ENCODE data around the gene ELMOD2. TPM values are rescaled to one million over a fixed set of nuclear protein-coding genes. Genes with fewer than 3 reads are reported as not detected.
A peak's percentile ranks its signal among the peaks of the same experiment; 100 is the strongest.

The ELMOD2 gene
- total and polyA plus RNA-seq, 4 donors: 7.9 to 25.7 (median 19.9) TPM

DNA sequence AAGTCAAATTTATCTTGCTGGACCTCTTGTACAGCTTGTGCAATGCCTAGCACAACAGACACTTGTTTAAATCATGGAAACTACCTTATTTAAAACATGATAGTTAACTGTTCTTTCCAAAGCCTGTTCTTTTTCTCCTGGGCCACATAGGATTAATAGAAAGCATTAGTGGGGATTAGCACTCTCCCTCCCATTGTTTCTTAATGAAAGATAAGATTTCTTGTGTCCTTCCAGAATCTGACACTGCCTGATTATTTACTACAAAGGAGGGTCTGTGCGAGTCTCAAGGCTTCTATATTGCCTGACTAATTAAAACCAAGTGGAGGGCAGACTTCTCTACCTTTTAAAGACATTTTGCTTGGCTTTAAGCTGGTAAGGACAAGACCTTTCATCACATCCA lies 8.5 kb upstream of the ELMOD2 start:
- no peaks in the 10 kb centered on the region for H3K36me3 ChIP-seq (ENCODE audit: control insufficient read depth in 1 of 2, insufficient read depth in 2 of 2, low read length in 1 of 2)
- no peaks in the 10 kb centered on the region for H3K27me3 ChIP-seq (ENCODE audit: control insufficient read depth in 1 of 2, insufficient read depth in 2 of 2, low read length in 1 of 2)
- no peak for DNase-seq
- 49 to 52% methylated on average over 1 of the region's 1 CpG for WGBS, 2 donors
- H3K4me3 ChIP-seq (ENCODE audit: low read length in 2 of 2): no peak overlapping the region
- no peaks in the 10 kb centered on the region for H3K9me3 ChIP-seq (ENCODE audit: control insufficient read depth, low read length)
- no peak for ATAC-seq (ENCODE audit: low FRiP score)
- H3K27ac ChIP-seq (ENCODE audit: low read depth in 1 of 2, low read length in 2 of 2): no peak overlapping the region
- intact Hi-C loops (cut with DNase I): no loop called here
- H3K4me1 ChIP-seq (ENCODE audit: control insufficient read depth in 1 of 2, insufficient read depth in 2 of 2, low read length in 2 of 2): no peaks in the 10 kb centered on the region

GRCh38 chr4:140523370-140523856 lies 555 bp upstream of the ELMOD2 start:
- H3K27ac ChIP-seq (ENCODE audit: low read depth in 1 of 2, low read length in 2 of 2): no peak overlapping the region
- 4% methylated on average over 8 of the region's 8 CpGs for WGBS, 2 donors
- H3K9me3 ChIP-seq (ENCODE audit: control insufficient read depth, low read length): no peaks in the 10 kb centered on the region

DNA sequence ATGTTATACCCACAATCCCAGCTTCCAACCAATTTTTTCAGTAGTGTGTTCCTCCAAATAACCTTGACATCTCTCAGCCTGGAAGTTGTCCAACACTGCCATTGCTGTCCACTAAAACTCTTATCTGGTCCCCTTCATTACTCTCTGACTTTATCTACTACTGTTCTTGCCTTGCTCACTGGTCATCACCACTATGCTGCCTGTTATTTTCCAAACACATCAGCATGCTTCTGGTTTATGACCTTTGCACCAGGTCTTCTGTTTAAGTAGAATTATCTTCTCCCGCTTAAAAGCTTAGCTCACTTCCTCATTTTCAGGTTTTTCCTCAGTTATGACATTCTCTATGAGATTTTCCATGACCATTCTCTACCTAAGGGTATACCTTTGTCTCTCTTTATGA lies 5.5 kb downstream of the ELMOD2 start:
- intact Hi-C loops (cut with DNase I): loop anchor here (10.0 kb wide), 1 partner anchor 325 kb away; no protein-coding TSS in a partner anchor
- DNase-seq (no peak), ATAC-seq (ENCODE audit: low FRiP score) (no peak)
- no peak overlapping the region for H3K27ac ChIP-seq (ENCODE audit: low read depth in 1 of 2, low read length in 2 of 2)
- no peaks in the 10 kb centered on the region for H3K4me1 ChIP-seq (ENCODE audit: control insufficient read depth in 1 of 2, insufficient read depth in 2 of 2, low read length in 2 of 2)
- H3K9me3 ChIP-seq (ENCODE audit: control insufficient read depth, low read length): no peaks in the 10 kb centered on the region
- H3K36me3 ChIP-seq (ENCODE audit: control insufficient read depth in 1 of 2, insufficient read depth in 2 of 2, low read length in 1 of 2): no peaks in the 10 kb centered on the region
- no peaks in the 10 kb centered on the region for H3K27me3 ChIP-seq (ENCODE audit: control insufficient read depth in 1 of 2, insufficient read depth in 2 of 2, low read length in 1 of 2)
- WGBS, 2 donors: 88 to 94% methylated on average over 1 of the region's 1 CpG
- H3K4me3 ChIP-seq (ENCODE audit: low read length in 2 of 2): no peak overlapping the region

More at GRCh38 chr4:140523370-140523856, 555 bp upstream of the ELMOD2 start:
- DNase-seq: no peak
- Histone ChIP-seq H3K36me3 (ENCODE audit: control insufficient read depth in 1 of 2, insufficient read depth in 2 of 2, low read length in 1 of 2) (no peaks in the 10 kb centered on the region), H3K4me1 (ENCODE audit: control insufficient read depth in 1 of 2, insufficient read depth in 2 of 2, low read length in 2 of 2) (no peaks in the 10 kb centered on the region), H3K27me3 (ENCODE audit: control insufficient read depth in 1 of 2, insufficient read depth in 2 of 2, low read length in 1 of 2) (no peaks in the 10 kb centered on the region), H3K4me3 (ENCODE audit: low read length in 2 of 2) (peak overlapping the region in 1 of 2 donors; percentile 77)
- intact Hi-C loops (cut with DNase I): loop anchor here (5.0 to 10.0 kb wide), 2 partner anchors 151 to 331 kb away; partner anchors contain the start of gene SCOC (in 2 of the 2)
- ATAC-seq (ENCODE audit: low FRiP score): no peak

GRCh38 chr4:140533951-140534480 lies 10.0 kb downstream of the ELMOD2 start:
- intact Hi-C loops (cut with DNase I): no loop called here
- Histone ChIP-seq H3K36me3 (ENCODE audit: control insufficient read depth in 1 of 2, insufficient read depth in 2 of 2, low read length in 1 of 2) (peaks cover 0 to 2% of the 10 kb centered on the region in 2 donors), H3K27ac (ENCODE audit: low read depth in 1 of 2, low read length in 2 of 2) (no peak overlapping the region), H3K4me3 (ENCODE audit: low read length in 2 of 2) (no peak overlapping the region), H3K4me1 (ENCODE audit: control insufficient read depth in 1 of 2, insufficient read depth in 2 of 2, low read length in 2 of 2) (no peaks in the 10 kb centered on the region), H3K9me3 (ENCODE audit: control insufficient read depth, low read length) (no peaks in the 10 kb centered on the region), H3K27me3 (ENCODE audit: control insufficient read depth in 1 of 2, insufficient read depth in 2 of 2, low read length in 1 of 2) (no peaks in the 10 kb centered on the region)
- ATAC-seq (ENCODE audit: low FRiP score): no peak
- no peak for DNase-seq
- 73 to 79% methylated on average over 4 of the region's 4 CpGs for WGBS, 2 donors

GRCh38 chr4:140556372-140557085 lies 32.6 kb downstream of the ELMOD2 start:
- H3K4me1 ChIP-seq (ENCODE audit: control insufficient read depth in 1 of 2, insufficient read depth in 2 of 2, low read length in 2 of 2): no peaks in the 10 kb centered on the region
- 89 to 90% methylated on average over 6 of the region's 6 CpGs for WGBS, 2 donors
- intact Hi-C loops (cut with DNase I): no loop called here

DNA sequence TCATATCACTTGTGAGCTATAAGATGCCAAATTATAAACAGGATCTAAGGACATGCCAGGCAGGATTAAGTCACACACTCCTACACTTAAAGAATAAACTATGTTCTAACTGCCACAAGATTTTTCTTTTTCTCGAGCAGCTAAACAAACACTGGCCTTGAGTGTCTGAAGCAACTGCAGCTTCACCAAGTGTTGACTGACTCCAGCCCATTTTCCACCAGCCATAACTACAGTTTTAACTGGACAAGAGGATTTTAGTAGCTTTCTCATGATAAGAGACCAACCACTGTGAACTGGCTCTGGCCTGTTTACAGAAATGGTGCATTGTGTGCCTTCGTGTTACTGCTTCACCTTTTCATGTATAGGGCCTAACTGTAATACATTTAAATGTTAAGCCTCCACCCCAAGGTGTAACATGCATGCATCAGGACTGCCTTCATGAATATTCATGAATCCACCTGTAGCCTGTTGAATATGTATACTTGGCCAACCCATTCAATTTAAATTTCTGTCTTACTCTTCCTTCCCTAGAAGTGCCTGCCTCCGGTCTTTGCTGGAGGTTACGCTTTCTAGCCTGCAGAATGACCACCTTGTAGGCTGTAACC lies 34.0 kb downstream of the ELMOD2 start:
- H3K4me1 ChIP-seq (ENCODE audit: control insufficient read depth in 1 of 2, insufficient read depth in 2 of 2, low read length in 2 of 2): no peaks in the 10 kb centered on the region
- intact Hi-C loops (cut with DNase I): no loop called here
- H3K36me3 ChIP-seq (ENCODE audit: control insufficient read depth in 1 of 2, insufficient read depth in 2 of 2, low read length in 1 of 2): no peaks in the 10 kb centered on the region
- DNase-seq (no peak), ATAC-seq (ENCODE audit: low FRiP score) (no peak)
- H3K9me3 ChIP-seq (ENCODE audit: control insufficient read depth, low read length): no peaks in the 10 kb centered on the region
- no peaks in the 10 kb centered on the region for H3K27me3 ChIP-seq (ENCODE audit: control insufficient read depth in 1 of 2, insufficient read depth in 2 of 2, low read length in 1 of 2)
- H3K4me3 ChIP-seq (ENCODE audit: low read length in 2 of 2): no peak overlapping the region
- H3K27ac ChIP-seq (ENCODE audit: low read depth in 1 of 2, low read length in 2 of 2): no peak overlapping the region
- 70 to 78% methylated on average over 4 of the region's 4 CpGs for WGBS, 2 donors

More at GRCh38 chr4:140556372-140557085, 32.6 kb downstream of the ELMOD2 start:
- Histone ChIP-seq H3K27ac (ENCODE audit: low read depth in 1 of 2, low read length in 2 of 2) (no peak overlapping the region), H3K4me3 (ENCODE audit: low read length in 2 of 2) (no peak overlapping the region), H3K27me3 (ENCODE audit: control insufficient read depth in 1 of 2, insufficient read depth in 2 of 2, low read length in 1 of 2) (no peaks in the 10 kb centered on the region), H3K9me3 (ENCODE audit: control insufficient read depth, low read length) (no peaks in the 10 kb centered on the region), H3K36me3 (ENCODE audit: control insufficient read depth in 1 of 2, insufficient read depth in 2 of 2, low read length in 1 of 2) (no peaks in the 10 kb centered on the region)
- DNase-seq: no peak
- no peak for ATAC-seq (ENCODE audit: low FRiP score)

DNA sequence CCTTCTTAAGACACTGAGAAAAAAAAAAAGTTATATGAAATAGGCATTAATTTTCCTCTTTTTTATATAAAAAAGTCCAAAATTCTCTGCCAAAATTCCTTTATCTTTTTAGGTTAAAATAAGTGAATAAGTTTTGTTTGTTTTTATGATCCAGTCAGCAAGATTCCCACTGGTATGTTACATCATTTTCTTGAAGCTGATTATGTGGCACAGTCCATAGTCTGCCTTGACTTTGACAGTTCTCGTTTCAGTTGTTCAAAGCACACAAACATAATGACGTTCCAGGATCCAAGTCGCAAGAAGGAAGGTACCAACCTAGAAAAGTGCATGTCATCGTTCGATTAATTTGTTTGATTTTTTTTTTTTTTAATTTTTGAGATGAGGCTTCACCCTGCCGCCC lies 35.7 kb downstream of the ELMOD2 start:
- Histone ChIP-seq H3K36me3 (ENCODE audit: control insufficient read depth in 1 of 2, insufficient read depth in 2 of 2, low read length in 1 of 2) (no peaks in the 10 kb centered on the region), H3K4me1 (ENCODE audit: control insufficient read depth in 1 of 2, insufficient read depth in 2 of 2, low read length in 2 of 2) (no peaks in the 10 kb centered on the region), H3K27ac (ENCODE audit: low read depth in 1 of 2, low read length in 2 of 2) (no peak overlapping the region), H3K4me3 (ENCODE audit: low read length in 2 of 2) (no peak overlapping the region), H3K27me3 (ENCODE audit: control insufficient read depth in 1 of 2, insufficient read depth in 2 of 2, low read length in 1 of 2) (no peaks in the 10 kb centered on the region), H3K9me3 (ENCODE audit: control insufficient read depth, low read length) (no peaks in the 10 kb centered on the region)
- no peak for DNase-seq
- no peak for ATAC-seq (ENCODE audit: low FRiP score)
- 76 to 78% methylated on average over 6 of the region's 6 CpGs for WGBS, 2 donors
- intact Hi-C loops (cut with DNase I): no loop called here

DNA sequence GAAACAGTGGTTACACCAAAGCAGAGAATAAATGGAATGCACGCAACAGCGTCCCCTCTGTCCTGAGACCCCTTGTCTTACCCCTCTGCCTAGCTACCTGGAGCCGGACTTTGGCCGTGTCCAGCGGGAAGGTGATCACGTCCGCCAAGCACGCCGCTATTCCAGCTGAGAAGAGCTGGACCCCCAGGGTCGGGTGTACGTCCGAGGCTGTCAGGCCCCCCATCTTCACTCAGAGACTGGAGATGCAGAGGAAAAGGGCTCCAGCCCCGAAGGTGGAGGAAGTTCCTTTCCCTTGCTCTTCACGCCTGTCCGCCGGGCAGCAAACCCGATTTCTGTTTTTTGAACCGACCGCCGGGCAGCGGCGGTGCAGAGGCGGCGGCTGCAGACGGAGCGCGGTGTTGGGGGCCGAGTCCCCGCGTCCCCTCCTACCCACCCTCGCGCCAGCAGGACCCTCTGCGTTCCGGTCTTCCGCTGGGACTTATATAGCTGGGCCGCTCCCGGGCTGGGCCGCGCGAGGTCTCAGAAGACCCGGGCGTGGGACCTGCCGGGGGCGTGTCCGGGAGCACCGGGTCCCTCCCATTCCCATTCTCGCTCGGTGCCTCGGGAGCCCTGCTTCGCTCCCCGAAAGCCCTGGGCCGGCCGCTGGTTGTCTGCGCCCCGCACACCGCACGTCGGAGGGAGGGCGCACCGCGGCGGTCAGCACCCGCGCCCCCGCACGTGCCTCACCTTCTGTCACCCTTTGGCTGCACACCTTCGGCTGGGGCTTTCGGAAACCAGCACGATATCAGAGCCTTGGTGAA lies 44.7 kb downstream of the ELMOD2 start, which contains the start of gene UCP1:
Gene UCP1, minus strand, starts transcription at position 455 of the 800 bp plus-strand sequence. Its CDS starts 232 bp downstream, at position 223.
- H3K9me3 ChIP-seq (ENCODE audit: control insufficient read depth, low read length): peaks cover 4% of the 10 kb centered on the region
- ATAC-seq (ENCODE audit: low FRiP score): peak; percentile 58
- H3K4me1 ChIP-seq (ENCODE audit: control insufficient read depth in 1 of 2, insufficient read depth in 2 of 2, low read length in 2 of 2): no peaks in the 10 kb centered on the region
- H3K27ac ChIP-seq (ENCODE audit: low read depth in 1 of 2, low read length in 2 of 2): no peak within 1 kb of the TSS
- intact Hi-C loops (cut with DNase I): no loop called here
- DNase-seq: peak; percentile 45 to 75
- 2% methylated on average over 62 to 69 of the region's 69 CpGs for WGBS, 2 donors
- H3K4me3 ChIP-seq (ENCODE audit: low read length in 2 of 2): peak within 1 kb of the TSS in 1 of 2 donors; percentile 32
- H3K36me3 ChIP-seq (ENCODE audit: control insufficient read depth in 1 of 2, insufficient read depth in 2 of 2, low read length in 1 of 2): no peaks in the 10 kb centered on the region
- no peaks in the 10 kb centered on the region for H3K27me3 ChIP-seq (ENCODE audit: control insufficient read depth in 1 of 2, insufficient read depth in 2 of 2, low read length in 1 of 2)

Data from aorta (tissue), 5 donors.